Activated T-cell treated with anti-CD3 and anti-CD28 coated beads, Interleukin-2, amount 50 U/mL, for 4 hours (primary cell): ENCODE data around the gene AMPH. TPM values are rescaled to one million over a fixed set of nuclear protein-coding genes. Genes with fewer than 3 reads are reported as not detected.
"Not testable (repeated sequence)": the region's sequence is repeated elsewhere in the genome, so short reads cannot be mapped to it uniquely, and the experiment has no call there.

Source experiments
- ATAC-seq, 2 donors: fragments of 200-7000 bp; cut with Tn5 transposase; one replicate each; pipeline ENCODE4 v1.10.0; 2021
- DNase-seq: peaks from one replicate; pipeline ENCODE4 v3.0.0-alpha.2; 2020
- H3K27me3 Mint-ChIP-seq: one replicate; pipeline ENCODE4 v1.8.0; 2021; ENCODE audit warnings: low read depth, mixed read lengths
- H3K36me3 Mint-ChIP-seq: one replicate; pipeline ENCODE4 v1.8.0; 2022; ENCODE audit warnings: mixed read lengths; ENCODE audit not compliant: insufficient read depth
- H3K4me1 Mint-ChIP-seq: one replicate; pipeline ENCODE4 v1.8.0; 2021; ENCODE audit warnings: low read depth, mixed read lengths
- H3K4me3 Mint-ChIP-seq: one replicate; pipeline ENCODE4 v1.8.0; 2021; ENCODE audit warnings: mild to moderate bottlenecking, moderate library complexity, mixed read lengths
- H3K9me3 Mint-ChIP-seq: one replicate; pipeline ENCODE4 v1.8.0; 2021; ENCODE audit warnings: mixed read lengths
- total RNA-seq, 3 donors: library from RNA; stranded (reverse); gene quantifications; one replicate each; pipeline ENCODE4 v1.2.1, GENCODE V29; 2021

AMPH gene
- total RNA-seq, 3 donors from 2014 or later = 0.14 to 0.15 TPM; not detected in 1

DNA sequence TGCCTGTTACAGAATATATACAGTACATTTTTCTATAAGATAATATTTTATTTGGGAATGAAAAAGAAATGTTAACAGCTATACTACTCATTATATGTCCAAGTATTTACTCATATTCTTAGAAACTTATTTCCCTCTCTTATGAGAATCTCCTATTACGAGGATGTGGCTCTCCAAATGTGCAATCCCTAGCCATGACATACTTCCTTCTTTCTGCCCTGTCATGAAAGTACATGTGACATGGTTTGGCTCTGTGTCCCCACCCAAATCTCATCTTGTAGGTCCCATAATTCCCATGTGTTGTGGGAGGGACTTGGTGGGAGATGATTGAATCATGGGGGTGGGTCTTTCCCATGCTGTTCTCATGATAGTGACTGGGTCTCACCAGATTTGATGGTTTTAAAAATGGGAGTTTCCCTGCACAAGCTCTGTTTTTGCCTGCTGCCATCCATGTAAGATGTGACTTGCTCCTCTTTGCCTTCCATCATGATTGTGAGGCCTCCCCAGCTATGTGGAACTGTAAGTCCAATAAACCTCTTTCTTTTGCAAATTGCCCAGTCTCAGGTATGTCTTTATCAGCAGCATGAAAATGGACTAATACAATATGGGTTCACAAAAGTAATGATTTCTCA is 235.1 kb downstream of the AMPH start:
- H3K36me3 Mint-ChIP-seq, H3K27me3 Mint-ChIP-seq: not testable (repeated sequence)

DNA sequence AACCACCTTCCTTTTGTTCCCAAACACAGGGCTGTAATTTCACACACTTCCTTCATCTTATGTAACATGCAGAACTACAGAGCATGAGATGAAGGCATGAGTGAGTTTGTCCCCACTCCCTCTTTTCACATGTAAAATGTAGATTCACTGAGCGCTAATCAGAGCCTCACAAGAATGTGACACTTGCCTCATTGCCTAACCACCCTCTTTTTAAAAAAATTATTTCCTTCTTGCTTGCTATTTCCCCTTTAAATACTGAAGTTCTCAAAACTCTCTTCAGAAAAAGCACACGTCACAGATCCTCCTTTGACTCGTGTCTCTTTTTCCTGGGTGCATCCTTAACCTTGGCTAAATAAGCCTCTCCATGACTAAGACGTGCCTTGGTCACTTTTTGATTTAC is 236.5 kb downstream of the AMPH start:
- Mint-ChIP-seq H3K4me3 (no peak overlapping the region), H3K9me3 (no peaks in the 10 kb centered on the region), H3K36me3 (no peaks in the 10 kb centered on the region), H3K4me1 (peaks cover 5% of the 10 kb centered on the region), H3K27me3 (peaks cover 3% of the 10 kb centered on the region)
- ATAC-seq = no peak
- no peak for DNase-seq

More for the DNA sequence above, 235.1 kb downstream of the AMPH start:
- H3K9me3 Mint-ChIP-seq, H3K4me1 Mint-ChIP-seq, DNase-seq, H3K4me3 Mint-ChIP-seq, ATAC-seq: not testable (repeated sequence)

DNA sequence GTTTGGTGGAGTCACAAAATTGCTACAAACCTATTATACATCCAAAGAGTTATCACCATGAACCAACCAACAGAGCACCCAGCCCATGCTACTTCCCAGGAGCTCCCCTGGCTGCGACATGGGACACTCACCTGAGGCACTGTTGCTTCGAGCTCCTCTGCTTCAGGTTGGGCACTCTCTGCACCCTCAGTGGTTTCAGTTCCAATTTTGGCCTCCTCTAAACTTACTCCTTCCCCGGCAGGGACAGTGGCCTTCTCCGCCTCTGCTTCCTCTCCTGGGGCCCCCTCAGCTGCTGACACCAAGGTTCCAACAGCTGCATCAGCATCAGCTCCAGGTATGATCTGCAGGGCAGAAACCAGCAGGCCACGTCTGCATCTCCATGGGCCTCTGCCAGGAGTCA is 237.3 kb downstream of the AMPH start:
- Mint-ChIP-seq H3K4me1 (peaks cover 4% of the 10 kb centered on the region), H3K27me3 (peaks cover 3% of the 10 kb centered on the region), H3K4me3 (no peak overlapping the region), H3K9me3 (no peaks in the 10 kb centered on the region), H3K36me3 (no peaks in the 10 kb centered on the region)
- no peak for ATAC-seq
- DNase-seq = no peak

DNA sequence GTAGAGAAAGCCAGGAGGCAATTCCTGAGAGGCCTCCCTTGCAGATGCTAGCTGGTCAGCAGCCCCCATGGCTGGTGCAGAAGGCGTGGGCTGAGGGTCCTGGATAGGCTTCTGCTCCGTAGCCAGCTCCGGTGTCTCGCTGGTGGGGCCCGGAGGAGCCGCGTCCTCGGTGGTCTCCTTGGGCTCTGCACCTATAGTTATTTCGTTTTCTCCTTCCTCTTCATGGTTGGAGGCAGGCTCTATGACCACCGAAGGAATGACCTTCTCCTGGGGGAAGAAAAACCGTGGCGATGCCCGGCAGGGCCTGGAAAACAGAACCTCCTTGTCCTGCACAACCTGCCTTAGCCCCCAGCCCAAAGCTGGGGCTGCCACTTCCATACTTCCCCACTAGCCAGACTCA is 239.4 kb downstream of the AMPH start:
- DNase-seq = no peak
- H3K27me3 Mint-ChIP-seq = no peaks in the 10 kb centered on the region
- H3K36me3 Mint-ChIP-seq = no peaks in the 10 kb centered on the region
- no peak for ATAC-seq
- no peaks in the 10 kb centered on the region for H3K9me3 Mint-ChIP-seq
- no peak overlapping the region for H3K4me3 Mint-ChIP-seq
- peaks cover 2% of the 10 kb centered on the region for H3K4me1 Mint-ChIP-seq

DNA sequence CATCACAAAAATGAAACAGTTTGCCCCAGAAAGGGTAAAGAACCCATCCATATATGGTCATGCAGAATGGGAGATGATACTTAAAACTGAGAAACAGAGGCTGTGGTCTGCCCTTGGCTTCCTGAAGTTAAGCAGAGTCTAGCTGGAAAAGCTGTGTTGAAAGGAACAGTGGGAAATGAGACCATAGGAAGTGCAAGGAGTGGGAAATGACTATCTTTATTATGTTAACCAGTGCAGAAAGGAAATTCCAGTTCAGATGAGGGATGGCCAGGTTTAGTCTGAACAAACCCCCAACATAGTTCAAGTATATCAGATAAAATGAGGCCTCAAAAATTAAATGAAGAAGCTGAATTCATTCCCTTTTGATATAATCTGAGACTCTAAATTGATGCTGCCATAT is 245.5 kb downstream of the AMPH start:
- peaks cover 2% of the 10 kb centered on the region for H3K36me3 Mint-ChIP-seq

DNA sequence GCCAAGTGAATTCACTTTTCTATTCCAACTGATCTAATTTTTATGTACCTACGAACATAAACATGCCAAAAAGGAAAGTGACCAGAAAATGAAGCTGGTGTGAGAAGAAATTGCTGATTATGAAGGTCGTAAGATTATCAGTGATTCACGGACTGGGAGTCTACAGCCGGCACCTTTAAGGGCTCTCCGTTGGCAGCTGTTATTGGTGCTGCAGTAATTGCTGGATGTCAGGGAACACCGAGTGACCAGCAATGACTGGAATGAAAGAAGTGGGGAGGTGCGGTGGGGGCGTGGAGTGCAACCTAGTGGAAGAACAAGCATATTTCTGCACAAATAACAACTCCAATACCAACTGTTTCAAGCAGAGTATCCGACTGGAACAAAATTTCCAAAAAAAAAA is 247.9 kb downstream of the AMPH start:
- Mint-ChIP-seq H3K36me3 (peaks cover 7% of the 10 kb centered on the region), H3K4me1 (peaks cover 2% of the 10 kb centered on the region), H3K27me3 (no peaks in the 10 kb centered on the region), H3K4me3 (no peak overlapping the region), H3K9me3 (no peaks in the 10 kb centered on the region)
- ATAC-seq (no peak), DNase-seq (no peak)

More for the DNA sequence above, 245.5 kb downstream of the AMPH start:
- no peak for ATAC-seq
- Mint-ChIP-seq H3K27me3 (no peaks in the 10 kb centered on the region), H3K4me3 (no peak overlapping the region), H3K4me1 (peaks cover 2% of the 10 kb centered on the region), H3K9me3 (no peaks in the 10 kb centered on the region)
- DNase-seq = no peak

DNA sequence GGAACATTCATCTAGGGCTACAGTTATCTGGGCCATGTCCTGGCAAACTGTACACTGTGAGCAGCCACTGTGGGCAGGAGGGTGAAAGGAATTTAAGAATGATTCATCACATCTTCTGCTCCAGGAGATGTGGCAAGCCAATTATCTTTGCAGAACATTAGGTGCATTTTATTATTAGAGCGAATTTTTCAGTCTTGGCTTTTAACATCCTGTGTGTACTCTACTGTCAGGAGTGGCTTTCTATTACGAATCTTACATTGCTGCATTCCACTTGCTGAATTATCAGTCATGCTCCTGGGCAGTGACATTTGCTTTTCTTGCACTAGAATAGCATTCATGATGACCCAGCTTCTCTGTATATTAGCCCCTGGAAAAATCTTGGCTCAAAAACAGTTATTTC is 248.5 kb downstream of the AMPH start:
- Mint-ChIP-seq H3K9me3 (no peaks in the 10 kb centered on the region), H3K36me3 (peaks cover 8% of the 10 kb centered on the region), H3K4me1 (peaks cover 2% of the 10 kb centered on the region), H3K27me3 (no peaks in the 10 kb centered on the region), H3K4me3 (no peak overlapping the region)
- ATAC-seq (no peak), DNase-seq (no peak)

DNA sequence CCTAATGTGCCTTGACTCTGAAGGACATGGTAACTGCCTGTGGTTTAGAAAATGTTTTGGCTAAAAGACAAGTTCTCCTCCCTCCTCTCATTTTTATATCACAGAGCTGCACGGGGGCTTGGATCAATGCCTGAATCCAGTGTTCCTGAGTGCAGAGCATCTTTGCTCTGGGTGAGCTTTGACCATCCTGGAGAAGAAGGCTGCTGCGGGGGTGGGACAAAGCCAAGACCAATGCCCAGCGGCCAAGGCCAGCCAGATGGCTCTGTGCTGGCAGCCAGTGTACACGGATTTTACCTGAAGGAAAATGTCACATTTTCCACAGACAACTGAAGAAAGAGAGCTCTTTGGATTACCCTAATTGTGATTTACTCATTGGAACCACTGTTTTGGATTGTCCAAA is 255.7 kb downstream of the AMPH start:
- ATAC-seq (no peak), DNase-seq (no peak)
- Mint-ChIP-seq H3K4me1 (peaks cover 17% of the 10 kb centered on the region), H3K27me3 (no peaks in the 10 kb centered on the region), H3K9me3 (no peaks in the 10 kb centered on the region), H3K36me3 (peaks cover 11% of the 10 kb centered on the region), H3K4me3 (no peak overlapping the region)

DNA sequence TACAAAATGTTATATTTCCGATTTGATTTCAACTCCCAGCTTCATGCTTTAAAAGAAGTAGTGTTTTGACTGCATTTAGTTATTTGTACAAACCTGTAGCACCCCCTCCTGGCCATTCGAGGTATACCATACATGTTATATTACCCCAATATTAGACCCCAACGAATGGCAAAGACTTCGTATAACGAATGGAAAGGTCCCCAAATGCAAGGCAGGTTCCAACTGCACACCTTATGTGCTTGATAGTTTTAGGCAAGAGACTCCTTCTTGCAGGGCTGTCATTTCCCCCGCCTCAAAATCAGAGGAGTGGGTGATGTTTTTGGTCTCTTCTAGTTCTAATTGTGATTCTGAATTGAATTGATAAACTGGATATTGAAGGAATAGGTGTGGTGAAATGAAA is 256.7 kb downstream of the AMPH start:
- Mint-ChIP-seq H3K27me3 (no peaks in the 10 kb centered on the region), H3K4me3 (no peak overlapping the region), H3K9me3 (no peaks in the 10 kb centered on the region), H3K4me1 (peaks cover 27% of the 10 kb centered on the region), H3K36me3 (peaks cover 6% of the 10 kb centered on the region)
- DNase-seq (peak; percentile 61), ATAC-seq (peak; percentile 42 to 63)

DNA sequence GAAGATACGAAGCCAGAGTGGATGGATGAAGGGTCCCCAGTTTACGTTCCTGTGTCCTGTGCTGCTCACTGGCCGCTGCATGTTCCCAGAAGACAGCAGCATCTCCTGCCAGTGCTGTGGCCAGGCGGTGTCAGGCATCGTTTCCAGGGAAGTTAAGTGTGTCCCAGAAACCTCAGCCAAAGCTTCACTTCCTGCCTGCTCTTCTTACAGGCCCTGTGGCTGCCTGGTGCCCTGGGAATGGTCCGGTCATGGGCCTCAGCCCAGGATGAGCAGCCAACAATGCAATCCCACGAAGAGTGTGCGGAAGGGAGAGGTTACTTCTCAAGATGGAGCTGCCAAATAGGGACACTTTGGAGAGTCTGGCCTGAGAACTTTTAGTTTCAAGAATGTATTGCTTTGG is 258.0 kb downstream of the AMPH start:
- Mint-ChIP-seq H3K27me3 (no peaks in the 10 kb centered on the region), H3K4me1 (peaks cover 39% of the 10 kb centered on the region), H3K4me3 (no peak overlapping the region), H3K9me3 (no peaks in the 10 kb centered on the region), H3K36me3 (peaks cover 6% of the 10 kb centered on the region)
- DNase-seq (no peak), ATAC-seq (no peak)

DNA sequence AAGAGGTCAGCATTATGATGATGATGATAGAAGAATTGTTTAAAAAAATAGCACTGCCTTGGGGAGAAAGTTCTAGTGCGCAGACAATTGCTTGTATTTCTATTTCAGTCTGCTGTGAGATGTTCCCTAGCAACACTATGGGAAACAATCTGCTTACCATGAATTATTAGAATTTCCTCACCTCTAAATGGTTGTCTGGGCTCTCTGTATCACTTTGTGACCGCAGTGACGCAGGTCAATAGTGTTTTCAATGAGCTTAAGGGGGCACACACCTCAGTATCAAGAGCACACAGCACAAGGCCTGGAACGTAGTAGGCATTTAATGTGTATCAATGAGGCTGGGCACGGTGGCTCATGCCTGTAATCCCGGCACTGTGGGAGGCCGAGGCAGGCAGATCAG is 258.9 kb downstream of the AMPH start:
- Mint-ChIP-seq H3K36me3 (peaks cover 3% of the 10 kb centered on the region), H3K4me3 (no peak overlapping the region)

DNA sequence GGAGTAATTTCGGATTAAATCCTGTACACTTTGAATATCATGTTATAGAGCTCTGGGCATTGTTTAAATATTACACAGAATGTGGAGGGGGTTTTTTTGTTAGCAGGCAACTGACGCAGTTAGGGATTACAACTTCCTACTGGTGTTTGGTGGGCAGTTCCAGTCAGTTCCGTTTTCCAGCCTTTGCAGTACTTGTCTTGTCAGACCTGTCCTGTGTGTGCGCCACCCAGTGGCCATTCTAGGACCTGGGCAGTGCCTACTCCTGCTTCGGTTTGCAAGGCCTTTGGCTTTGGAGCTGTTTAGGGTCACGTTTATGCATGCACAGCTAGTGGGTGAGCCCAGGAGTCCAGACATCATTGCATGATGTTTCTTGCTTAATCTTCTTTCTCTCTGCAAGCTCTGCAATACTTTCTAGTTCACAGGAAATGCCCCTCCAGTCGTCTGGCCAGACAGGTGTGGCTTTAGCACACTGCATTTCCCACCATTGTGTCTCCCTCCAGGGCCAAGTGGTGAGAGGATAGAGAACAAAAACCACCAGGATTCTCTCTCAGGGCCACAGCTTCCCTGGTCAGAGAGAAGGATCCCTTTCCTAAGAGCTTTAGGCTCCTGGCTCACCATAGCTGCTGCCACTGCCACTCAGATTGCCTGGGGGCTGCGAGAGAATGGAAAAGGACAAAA is 261.2 kb downstream of the AMPH start:
- peak; percentile 77 for DNase-seq
- H3K9me3 Mint-ChIP-seq = no peaks in the 10 kb centered on the region
- peaks cover 62% of the 10 kb centered on the region for H3K4me1 Mint-ChIP-seq
- ATAC-seq = peak; percentile 59 to 70
- no peaks in the 10 kb centered on the region for H3K27me3 Mint-ChIP-seq
- no peak overlapping the region for H3K4me3 Mint-ChIP-seq
- H3K36me3 Mint-ChIP-seq = no peaks in the 10 kb centered on the region

More for the DNA sequence above, 258.9 kb downstream of the AMPH start:
- Mint-ChIP-seq H3K27me3 (no peaks in the 10 kb centered on the region), H3K4me1 (peaks cover 48% of the 10 kb centered on the region), H3K9me3 (no peaks in the 10 kb centered on the region)
- DNase-seq = no peak
- no peak for ATAC-seq

DNA sequence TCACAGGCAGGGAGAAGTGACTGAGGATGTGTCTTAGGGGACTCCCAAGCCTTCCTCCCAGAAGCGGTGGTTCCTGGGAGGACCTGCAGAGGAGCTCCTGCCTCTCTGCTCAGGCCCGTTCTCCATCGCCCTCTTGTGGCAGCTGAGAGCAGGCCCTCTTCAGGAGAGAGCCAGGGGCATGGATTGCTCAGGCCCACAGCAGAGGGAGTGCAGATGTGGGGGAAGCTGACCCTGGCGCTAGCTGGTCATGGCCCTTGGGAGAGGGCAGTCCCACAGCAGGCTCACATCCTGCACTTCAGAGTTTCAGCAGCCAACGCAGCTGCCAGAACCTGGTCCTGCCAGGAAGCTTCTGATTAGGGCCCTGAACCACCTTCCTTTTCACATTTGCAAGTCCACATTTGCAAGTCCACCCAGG is 263.0 kb downstream of the AMPH start:
- Mint-ChIP-seq H3K9me3 (no peaks in the 10 kb centered on the region), H3K4me3 (peak overlapping the region; percentile 63), H3K36me3 (no peaks in the 10 kb centered on the region), H3K27me3 (no peaks in the 10 kb centered on the region), H3K4me1 (peaks cover 75% of the 10 kb centered on the region)
- peak; percentile 75 for DNase-seq
- ATAC-seq = peak; percentile 67 to 70

DNA sequence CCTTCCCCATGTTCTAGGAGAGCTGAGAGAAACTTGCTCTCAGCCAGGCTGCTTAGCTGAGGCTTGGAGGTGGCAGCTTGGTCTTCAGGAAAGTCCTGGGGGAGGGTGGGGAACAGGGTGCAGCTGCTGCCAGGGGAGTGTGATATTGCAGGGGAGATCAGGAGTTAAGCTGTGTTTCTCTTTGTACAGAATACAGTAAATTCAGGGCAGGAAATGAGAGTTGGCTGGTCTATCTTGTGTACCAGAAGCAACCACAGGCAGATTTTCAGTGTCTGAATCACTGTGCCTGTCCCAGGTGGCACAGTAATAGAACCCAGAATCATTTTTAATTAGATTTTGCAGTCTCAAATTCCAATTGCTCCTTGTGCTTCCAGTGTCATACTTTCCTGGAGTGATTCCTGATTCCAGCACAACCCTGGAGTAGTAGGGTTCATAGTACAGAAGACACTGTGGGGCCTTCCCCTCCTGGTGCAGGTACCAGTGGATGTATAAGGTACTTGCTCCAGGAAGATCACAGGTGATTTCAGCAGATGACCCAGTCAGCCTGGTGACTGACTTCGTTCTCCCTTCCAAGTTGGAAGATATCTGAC is 263.8 kb downstream of the AMPH start:
- Mint-ChIP-seq H3K27me3 (no peaks in the 10 kb centered on the region), H3K4me3 (peak overlapping the region; percentile 63), H3K9me3 (no peaks in the 10 kb centered on the region), H3K36me3 (no peaks in the 10 kb centered on the region), H3K4me1 (peaks cover 80% of the 10 kb centered on the region)
- no peak for DNase-seq
- peak; percentile 69 to 74 for ATAC-seq

DNA sequence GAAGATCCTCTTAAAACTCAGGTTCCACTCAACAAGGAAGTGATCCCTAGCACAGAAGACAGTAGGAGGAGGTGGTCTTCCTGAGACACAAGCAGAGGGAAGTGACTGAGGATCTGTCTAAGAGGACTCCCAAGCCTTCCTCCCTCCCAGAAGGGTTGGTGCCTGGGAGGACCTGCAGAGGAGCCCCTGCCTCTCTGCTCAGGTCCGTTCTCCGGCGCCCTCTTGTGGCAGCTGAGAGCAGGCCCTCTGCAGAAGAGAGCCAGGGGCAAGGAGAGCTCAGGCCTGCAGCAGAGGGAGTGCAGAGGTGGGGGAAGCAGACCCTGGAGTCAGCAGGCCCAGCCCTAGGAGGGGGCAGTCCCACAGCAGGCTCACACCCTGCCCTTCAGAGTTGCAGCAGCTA is 267.8 kb downstream of the AMPH start:
- H3K27me3 Mint-ChIP-seq, H3K9me3 Mint-ChIP-seq, ATAC-seq, H3K36me3 Mint-ChIP-seq: not testable (repeated sequence)
- peak; percentile 68 for DNase-seq
- Mint-ChIP-seq H3K4me3 (peak overlapping the region; percentile 76), H3K4me1 (peaks cover 77% of the 10 kb centered on the region)
